Suprapubic skin (tissue), 4 donors: ENCODE measurements around the gene GRIA4.

Experiments used
- POLR2A ChIP-seq, 2 donors: fragments of 450-650 bp; IDR thresholded peaks; one replicate each; pipeline ENCODE4 v1.6.1; 2017; ENCODE audit warnings: antibody characterized with exemption in 2 of 2, mild to moderate bottlenecking in 2 of 2, moderate library complexity in 2 of 2
- POLR2AphosphoS5 ChIP-seq, 3 donors: sonication (generic); formaldehyde crosslinking; IDR thresholded peaks; one replicate each; pipeline ENCODE4 v1.6.1; 2017; ENCODE audit warnings: antibody characterized with exemption in 3 of 3
- TF ChIP-seq, protein P1 (sequence below), 2 donors: fragments of 200-600 bp in 1 of 2; fragments of 450-650 bp in 1 of 2; sonication (generic) in 1 of 2; IDR thresholded peaks; one replicate each; pipeline ENCODE4 v1.5.1; 2016 to 2019; ENCODE audit warnings: antibody characterized with exemption in 2 of 2, mild to moderate bottlenecking in 1 of 2, moderate library complexity in 1 of 2

DNA sequence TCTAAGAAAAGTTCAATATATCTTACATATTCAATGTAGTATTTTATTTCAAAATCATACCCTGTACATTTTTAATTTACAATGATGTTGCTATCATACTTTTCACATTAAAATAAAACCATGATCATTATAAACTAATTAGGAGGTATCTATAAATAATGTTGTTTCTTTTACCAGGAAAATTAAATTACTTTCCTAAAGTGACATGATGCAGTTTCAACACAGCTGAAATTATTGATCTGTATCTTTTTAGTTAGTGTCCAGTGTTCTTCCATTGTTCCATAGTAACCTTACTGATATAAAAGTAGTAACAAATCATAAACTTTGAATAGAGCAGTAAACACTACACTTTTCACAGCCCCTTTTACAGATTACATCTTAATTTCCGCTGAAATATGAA lies 29.7 kb downstream of the GRIA4 start:
- TF ChIP-seq, protein P1, sequence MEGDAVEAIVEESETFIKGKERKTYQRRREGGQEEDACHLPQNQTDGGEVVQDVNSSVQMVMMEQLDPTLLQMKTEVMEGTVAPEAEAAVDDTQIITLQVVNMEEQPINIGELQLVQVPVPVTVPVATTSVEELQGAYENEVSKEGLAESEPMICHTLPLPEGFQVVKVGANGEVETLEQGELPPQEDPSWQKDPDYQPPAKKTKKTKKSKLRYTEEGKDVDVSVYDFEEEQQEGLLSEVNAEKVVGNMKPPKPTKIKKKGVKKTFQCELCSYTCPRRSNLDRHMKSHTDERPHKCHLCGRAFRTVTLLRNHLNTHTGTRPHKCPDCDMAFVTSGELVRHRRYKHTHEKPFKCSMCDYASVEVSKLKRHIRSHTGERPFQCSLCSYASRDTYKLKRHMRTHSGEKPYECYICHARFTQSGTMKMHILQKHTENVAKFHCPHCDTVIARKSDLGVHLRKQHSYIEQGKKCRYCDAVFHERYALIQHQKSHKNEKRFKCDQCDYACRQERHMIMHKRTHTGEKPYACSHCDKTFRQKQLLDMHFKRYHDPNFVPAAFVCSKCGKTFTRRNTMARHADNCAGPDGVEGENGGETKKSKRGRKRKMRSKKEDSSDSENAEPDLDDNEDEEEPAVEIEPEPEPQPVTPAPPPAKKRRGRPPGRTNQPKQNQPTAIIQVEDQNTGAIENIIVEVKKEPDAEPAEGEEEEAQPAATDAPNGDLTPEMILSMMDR (IDR thresholded peaks at IDR 0.05): no peak
- TF ChIP-seq POLR2AphosphoS5 (IDR thresholded peaks at IDR 0.05) (no peak), POLR2A (IDR thresholded peaks at IDR 0.05) (no peak)
